ENCODE data around the gene LIPG. TPM values are rescaled to one million over a fixed set of nuclear protein-coding genes. Genes with fewer than 3 reads are reported as not detected.

LIPG gene
- total and polyA plus RNA-seq, 2 of the 13 experiments (the other 11 are each of a cell fraction or from before 2014, with no cell fraction given) = 0.96 to 10.8 TPM

DNA sequence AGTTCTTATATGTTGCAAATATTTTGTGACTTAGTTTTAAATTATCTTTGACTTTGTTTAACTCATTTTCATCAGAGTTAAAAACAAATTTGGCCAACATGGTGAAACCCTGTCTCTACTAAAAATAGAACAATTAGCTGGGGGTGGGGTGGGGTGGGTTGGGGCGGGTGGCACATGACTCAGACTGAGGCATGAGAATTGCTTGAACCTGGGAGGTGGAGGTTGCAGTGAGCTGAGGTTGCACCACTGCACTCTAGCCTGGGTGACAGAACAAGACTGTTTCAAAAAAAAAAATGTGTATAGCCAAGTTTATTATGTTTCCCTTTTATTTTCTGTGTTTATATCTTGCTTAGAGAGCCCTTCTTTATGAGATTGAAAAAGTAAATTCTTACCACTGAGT is 14.2 kb upstream of the LIPG start:
- FAIRE-seq = no peak
- intact Hi-C loops (cut with micrococcal nuclease; ENCODE audit: unreplicated experiment) = no loop called here
- no peaks in the 10 kb centered on the region for H3K36me3 ChIP-seq (replicated peaks in 1 of 2; ENCODE audit: control insufficient read depth in 1 of 2, insufficient read depth in 2 of 2, low read length in 2 of 2)
- no peaks in the 10 kb centered on the region for H3K79me2 ChIP-seq (ENCODE audit: insufficient read depth, low read length)
- H3K4me2 ChIP-seq (ENCODE audit: low read depth, low read length) = no peak overlapping the region
- no TSS peak for BruUV-seq (replicated peaks)
- H3K27ac ChIP-seq (ENCODE audit: extremely low read length, insufficient read depth, low read length) = no peak overlapping the region
- CTCF ChIA-PET (ENCODE audit: low intra/inter-chr PET ratio, low total read pairs) = no interaction called here
- H3K4me3 ChIP-seq (replicated peaks in 1 of 3; ENCODE audit: insufficient read depth in 1 of 3, low read depth in 2 of 3, low read length in 3 of 3) = no peak overlapping the region
- H3K4me1 ChIP-seq (ENCODE audit: insufficient read depth, low read length) = no peaks in the 10 kb centered on the region
- WGBS (ENCODE audit: low lambda C conversion rate) = 0% methylated on average over 1 of the region's 1 CpG
- no peak for DNase-seq (ENCODE audit: low spot score)
- TF ChIP-seq ZKSCAN8 (CRISPR knock-in tag; IDR thresholded peaks at IDR 0.05; ENCODE audit: borderline replicate concordance) = no peak
- TF ChIP-seq, protein P1, sequence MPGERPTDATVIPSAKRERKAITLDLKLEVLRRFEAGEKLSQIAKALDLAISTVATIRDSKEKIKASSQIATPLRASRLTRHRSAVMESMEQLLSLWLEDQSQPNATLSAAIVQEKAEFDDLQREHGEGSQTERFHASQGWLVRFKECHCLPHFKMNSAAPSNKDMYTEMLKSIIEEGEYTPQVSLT (CRISPR knock-in tag; IDR thresholded peaks at IDR 0.05; ENCODE audit: borderline replicate concordance, low read depth) = no peak
- TF ChIP-seq ZNF225 (CRISPR knock-in tag; IDR thresholded peaks at IDR 0.05) = no peak
- TF ChIP-seq ZNF543 (CRISPR knock-in tag; IDR thresholded peaks at IDR 0.05) = no peak
- no peak for TF ChIP-seq PHF21A (CRISPR knock-in tag; IDR thresholded peaks at IDR 0.05)
- TF ChIP-seq ZNF484 (CRISPR knock-in tag; IDR thresholded peaks at IDR 0.05; ENCODE audit: borderline replicate concordance, low read depth) = no peak
- no peak for TF ChIP-seq ZNF720 (CRISPR knock-in tag; IDR thresholded peaks at IDR 0.05)
- TF ChIP-seq HNRNPUL1 (IDR thresholded peaks at IDR 0.05; ENCODE audit: low read depth, low read length) = no peak
- TF ChIP-seq, protein P2, sequence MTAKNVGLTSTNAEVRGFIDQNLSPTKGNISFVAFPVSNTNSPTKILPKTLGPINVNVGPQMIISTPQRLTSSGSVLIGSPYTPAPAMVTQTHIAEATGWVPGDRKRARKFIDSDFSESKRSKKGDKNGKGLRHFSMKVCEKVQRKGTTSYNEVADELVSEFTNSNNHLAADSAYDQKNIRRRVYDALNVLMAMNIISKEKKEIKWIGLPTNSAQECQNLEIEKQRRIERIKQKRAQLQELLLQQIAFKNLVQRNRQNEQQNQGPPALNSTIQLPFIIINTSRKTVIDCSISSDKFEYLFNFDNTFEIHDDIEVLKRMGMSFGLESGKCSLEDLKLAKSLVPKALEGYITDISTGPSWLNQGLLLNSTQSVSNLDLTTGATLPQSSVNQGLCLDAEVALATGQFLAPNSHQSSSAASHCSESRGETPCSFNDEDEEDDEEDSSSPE (CRISPR knock-in tag; IDR thresholded peaks at IDR 0.05) = no peak
- TF ChIP-seq, protein P3, sequence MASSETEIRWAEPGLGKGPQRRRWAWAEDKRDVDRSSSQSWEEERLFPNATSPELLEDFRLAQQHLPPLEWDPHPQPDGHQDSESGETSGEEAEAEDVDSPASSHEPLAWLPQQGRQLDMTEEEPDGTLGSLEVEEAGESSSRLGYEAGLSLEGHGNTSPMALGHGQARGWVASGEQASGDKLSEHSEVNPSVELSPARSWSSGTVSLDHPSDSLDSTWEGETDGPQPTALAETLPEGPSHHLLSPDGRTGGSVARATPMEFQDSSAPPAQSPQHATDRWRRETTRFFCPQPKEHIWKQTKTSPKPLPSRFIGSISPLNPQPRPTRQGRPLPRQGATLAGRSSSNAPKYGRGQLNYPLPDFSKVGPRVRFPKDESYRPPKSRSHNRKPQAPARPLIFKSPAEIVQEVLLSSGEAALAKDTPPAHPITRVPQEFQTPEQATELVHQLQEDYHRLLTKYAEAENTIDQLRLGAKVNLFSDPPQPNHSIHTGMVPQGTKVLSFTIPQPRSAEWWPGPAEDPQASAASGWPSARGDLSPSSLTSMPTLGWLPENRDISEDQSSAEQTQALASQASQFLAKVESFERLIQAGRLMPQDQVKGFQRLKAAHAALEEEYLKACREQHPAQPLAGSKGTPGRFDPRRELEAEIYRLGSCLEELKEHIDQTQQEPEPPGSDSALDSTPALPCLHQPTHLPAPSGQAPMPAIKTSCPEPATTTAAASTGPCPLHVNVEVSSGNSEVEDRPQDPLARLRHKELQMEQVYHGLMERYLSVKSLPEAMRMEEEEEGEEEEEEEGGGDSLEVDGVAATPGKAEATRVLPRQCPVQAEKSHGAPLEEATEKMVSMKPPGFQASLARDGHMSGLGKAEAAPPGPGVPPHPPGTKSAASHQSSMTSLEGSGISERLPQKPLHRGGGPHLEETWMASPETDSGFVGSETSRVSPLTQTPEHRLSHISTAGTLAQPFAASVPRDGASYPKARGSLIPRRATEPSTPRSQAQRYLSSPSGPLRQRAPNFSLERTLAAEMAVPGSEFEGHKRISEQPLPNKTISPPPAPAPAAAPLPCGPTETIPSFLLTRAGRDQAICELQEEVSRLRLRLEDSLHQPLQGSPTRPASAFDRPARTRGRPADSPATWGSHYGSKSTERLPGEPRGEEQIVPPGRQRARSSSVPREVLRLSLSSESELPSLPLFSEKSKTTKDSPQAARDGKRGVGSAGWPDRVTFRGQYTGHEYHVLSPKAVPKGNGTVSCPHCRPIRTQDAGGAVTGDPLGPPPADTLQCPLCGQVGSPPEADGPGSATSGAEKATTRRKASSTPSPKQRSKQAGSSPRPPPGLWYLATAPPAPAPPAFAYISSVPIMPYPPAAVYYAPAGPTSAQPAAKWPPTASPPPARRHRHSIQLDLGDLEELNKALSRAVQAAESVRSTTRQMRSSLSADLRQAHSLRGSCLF (CRISPR knock-in tag; IDR thresholded peaks at IDR 0.05; ENCODE audit: borderline replicate concordance) = no peak
- TF ChIP-seq ZNF17 (CRISPR knock-in tag; IDR thresholded peaks at IDR 0.05) = no peak
- TF ChIP-seq NFIC (IDR thresholded peaks at IDR 0.05; ENCODE audit: low read length) = no peak
- TF ChIP-seq, protein P4, sequence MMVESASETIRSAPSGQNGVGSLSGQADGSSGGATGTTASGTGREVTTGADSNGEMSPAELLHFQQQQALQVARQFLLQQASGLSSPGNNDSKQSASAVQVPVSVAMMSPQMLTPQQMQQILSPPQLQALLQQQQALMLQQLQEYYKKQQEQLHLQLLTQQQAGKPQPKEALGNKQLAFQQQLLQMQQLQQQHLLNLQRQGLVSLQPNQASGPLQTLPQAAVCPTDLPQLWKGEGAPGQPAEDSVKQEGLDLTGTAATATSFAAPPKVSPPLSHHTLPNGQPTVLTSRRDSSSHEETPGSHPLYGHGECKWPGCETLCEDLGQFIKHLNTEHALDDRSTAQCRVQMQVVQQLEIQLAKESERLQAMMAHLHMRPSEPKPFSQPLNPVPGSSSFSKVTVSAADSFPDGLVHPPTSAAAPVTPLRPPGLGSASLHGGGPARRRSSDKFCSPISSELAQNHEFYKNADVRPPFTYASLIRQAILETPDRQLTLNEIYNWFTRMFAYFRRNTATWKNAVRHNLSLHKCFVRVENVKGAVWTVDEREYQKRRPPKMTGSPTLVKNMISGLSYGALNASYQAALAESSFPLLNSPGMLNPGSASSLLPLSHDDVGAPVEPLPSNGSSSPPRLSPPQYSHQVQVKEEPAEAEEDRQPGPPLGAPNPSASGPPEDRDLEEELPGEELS (CRISPR knock-in tag; IDR thresholded peaks at IDR 0.05) = no peak
- TF ChIP-seq ARNT (IDR thresholded peaks at IDR 0.05) = no peak
- TF ChIP-seq ARID2 (CRISPR knock-in tag; IDR thresholded peaks at IDR 0.05; ENCODE audit: borderline replicate concordance) = no peak
- TF ChIP-seq, protein P5, sequence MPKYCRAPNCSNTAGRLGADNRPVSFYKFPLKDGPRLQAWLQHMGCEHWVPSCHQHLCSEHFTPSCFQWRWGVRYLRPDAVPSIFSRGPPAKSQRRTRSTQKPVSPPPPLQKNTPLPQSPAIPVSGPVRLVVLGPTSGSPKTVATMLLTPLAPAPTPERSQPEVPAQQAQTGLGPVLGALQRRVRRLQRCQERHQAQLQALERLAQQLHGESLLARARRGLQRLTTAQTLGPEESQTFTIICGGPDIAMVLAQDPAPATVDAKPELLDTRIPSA (CRISPR knock-in tag; IDR thresholded peaks at IDR 0.05; ENCODE audit: borderline replicate concordance) = no peak
- no peaks in the 10 kb centered on the region for H4K20me1 ChIP-seq (ENCODE audit: insufficient read depth, low read length)
- H3K9me3 ChIP-seq (ENCODE audit: low read length) = no peaks in the 10 kb centered on the region
- no peak overlapping the region for H3K9ac ChIP-seq (ENCODE audit: insufficient read depth, low read depth, low read length)
- no peaks in the 10 kb centered on the region; a peak in 1 of 5 replicates for H3K27me3 ChIP-seq (ENCODE audit: control insufficient read depth in 1 of 2, insufficient read depth in 2 of 2, low read length in 2 of 2)
- POLR2A ChIA-PET = no interaction called here
- no peak for ATAC-seq
- no peak overlapping the region for H2AFZ ChIP-seq (ENCODE audit: low read length)
- in situ Hi-C loops (cut with HindIII; ENCODE audit: extremely low pct_ligation_motif_present, low pct_unique_long_range_greater_than_20kb) = no loop called here
